NCI-H524 (cell line): ENCODE data around the gene ZNF483.
"Not testable (repeated sequence)": the region's sequence is repeated elsewhere in the genome, so short reads cannot be mapped to it uniquely, and the experiment has no call there.

Experiments
- DNase-seq, 2 experiments: peaks; one replicate each; lab custom pipeline; 2025; lab: John Stamatoyannopoulos, UW

The ZNF483 gene

GRCh38 chr9:111610845-111611244 lies 85.9 kb downstream of the ZNF483 start:
- no peak for DNase-seq

- DNase-seq: peak in 1 of 2 experiments; percentile 28
Measured at GRCh38 chr9:111613436-111614040, 88.6 kb downstream of the ZNF483 start.

- DNase-seq: no peak
Measured at GRCh38 chr9:111615928-111616327, 90.9 kb downstream of the ZNF483 start.

DNA sequence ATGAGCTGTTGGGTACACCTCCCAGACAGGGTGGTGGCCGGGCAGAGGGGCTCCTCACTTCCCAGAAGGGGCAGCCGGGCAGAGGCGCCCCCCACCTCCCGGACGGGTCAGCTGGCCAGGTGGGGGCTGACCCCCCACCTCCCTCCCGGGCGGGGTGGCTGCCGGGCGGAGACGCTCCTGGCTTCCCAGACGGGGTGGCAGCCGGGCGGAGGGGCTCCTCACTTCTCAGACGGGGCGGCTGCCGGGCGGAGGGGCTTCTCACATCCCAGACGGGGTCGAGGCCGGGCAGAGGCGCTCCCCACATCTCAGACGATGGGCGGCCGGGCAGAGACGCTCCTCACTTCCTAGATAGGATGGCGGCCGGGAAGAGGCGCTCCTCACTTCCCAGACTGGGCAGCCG lies 92.4 kb downstream of the ZNF483 start:
- not testable (repeated sequence) for DNase-seq

- DNase-seq: peak; percentile 32 to 53
Measured at GRCh38 chr9:111621895-111622480, 97.0 kb downstream of the ZNF483 start.

DNA sequence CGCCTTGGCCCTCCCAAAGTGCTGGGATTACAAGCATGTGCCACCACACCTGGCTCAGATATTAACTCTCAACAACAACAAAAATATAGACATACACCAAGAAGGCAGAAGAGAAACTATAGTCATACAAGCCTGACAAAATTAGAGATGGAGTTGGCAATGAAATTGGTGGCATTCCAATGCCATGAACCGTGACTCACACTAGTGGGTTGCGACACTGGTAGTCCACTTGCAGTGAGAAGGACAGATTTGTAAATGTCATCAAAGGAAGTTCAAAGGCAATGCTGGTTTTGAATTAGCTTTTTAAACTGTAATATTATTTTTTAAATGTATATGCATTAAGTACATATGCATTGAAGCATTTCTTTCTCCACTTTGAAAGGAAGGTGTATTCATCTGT lies 97.6 kb downstream of the ZNF483 start:
- no peak for DNase-seq
